ENCODE results near the gene PYDC1.
"Not testable (repeated sequence)": the region's sequence is repeated elsewhere in the genome, so short reads cannot be mapped to it uniquely, and the experiment has no call there.

Gene PYDC1

DNA sequence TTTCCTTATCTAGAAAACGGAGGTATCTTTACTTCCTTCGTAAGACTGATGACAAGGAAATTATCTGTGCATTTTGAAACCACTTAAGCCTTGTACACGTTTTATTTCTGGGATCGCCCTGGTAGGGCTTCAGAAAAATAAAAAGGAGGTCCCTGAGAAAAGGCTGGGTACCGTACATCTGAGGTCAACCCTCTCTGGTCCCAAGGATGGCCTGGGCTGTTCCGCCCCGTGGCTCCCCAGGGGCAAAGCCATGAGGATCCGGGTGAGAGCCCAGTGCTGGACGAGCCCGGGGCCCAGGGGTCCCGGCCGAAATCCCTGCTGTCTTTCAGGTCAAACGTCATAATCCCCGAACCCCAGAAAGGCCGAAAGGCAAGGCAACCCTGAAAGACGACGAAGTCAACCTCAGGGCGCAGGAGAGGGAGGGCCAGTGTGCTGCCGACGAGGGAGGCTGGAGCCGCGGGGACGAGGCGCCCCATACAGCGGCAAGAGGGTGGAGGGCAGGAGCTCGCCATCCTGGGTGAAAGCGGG is 37.7 kb downstream of the PYDC1 start:
- DNase-seq (ENCODE audit: low read depth in 2 of 2): no peak

- peak in 1 of 2 donors; percentile 21 for DNase-seq (ENCODE audit: low read depth in 2 of 2)
These were observed 39.8 kb downstream of the PYDC1 start for GRCh38 chr16:31177136-31177535.

DNA sequence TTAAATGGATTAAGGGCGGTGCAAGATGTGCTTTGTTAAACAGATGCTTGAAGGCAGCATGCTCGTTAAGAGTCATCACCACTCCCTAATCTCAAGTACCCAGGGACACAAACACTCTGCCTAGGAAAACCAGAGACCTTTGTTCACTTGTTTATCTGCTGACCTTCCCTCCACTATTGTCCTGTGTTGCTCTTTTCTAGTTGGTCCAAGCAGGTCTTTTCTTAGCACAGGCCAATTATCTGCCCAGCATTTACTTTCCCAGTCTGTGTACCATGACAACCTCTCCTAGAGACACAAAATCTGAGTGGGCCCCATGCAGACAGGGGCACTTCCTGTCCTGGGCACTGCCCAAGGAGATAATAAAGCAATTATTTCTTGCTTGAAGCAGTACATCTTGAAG is 46.9 kb downstream of the PYDC1 start:
- not testable (repeated sequence) for DNase-seq (ENCODE audit: low read depth in 2 of 2)

DNA sequence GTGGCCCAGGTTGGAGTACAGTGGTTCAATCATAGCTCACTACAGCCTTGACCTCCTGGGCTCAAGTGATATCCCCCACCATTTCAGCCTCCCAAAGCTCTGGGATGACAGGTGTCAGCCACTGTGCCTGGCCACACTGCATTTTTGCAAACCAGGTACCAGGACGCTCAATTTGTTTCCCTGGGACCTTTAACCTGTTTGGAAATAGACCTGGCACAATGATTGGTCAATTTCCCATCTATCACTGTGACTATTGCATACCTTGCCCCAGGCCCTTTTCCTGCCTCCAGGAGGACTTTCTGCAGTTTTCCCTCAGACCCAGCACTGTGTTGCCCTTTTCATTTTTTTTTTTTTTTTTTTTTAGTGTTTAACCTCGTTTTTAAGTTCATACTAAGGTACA is 48.1 kb downstream of the PYDC1 start:
- no peak for DNase-seq (ENCODE audit: low read depth in 2 of 2)

DNA sequence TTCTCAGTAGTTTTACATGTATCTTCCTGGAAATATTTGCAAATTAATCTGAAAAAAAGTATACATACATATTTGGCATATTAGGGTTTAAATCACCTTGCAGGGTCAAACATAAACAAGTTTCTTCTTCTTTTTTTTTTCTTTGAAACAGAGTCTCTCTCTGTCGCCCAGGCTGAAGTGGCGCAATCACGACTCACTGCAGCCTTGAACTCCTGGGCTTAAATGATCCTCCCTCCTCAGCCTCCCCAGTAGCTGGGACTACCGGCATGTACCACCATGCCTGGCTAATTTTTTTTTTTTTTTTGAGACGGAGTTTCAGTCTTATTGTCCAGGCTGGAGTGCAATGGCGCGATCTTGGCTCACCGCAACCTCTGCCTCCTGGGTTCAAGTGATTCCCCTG is 49.6 kb downstream of the PYDC1 start:
- no peak for DNase-seq (ENCODE audit: low read depth in 2 of 2)

Measured in stimulated activated CD4-positive, alpha-beta T cell treated with anti-CD3 and anti-CD28 coated beads, Interleukin-1b, Interleukin-23, amount 100 ng/mL, for 1 hour (primary cell).